DMS 273 treated with DMSO at 0.1 percent for 48 hours (cell line): ENCODE data around the gene RRP36.
A peak's percentile ranks its signal among the peaks of the same experiment; 100 is the strongest.
"Not testable (repeated sequence)": the region's sequence is repeated elsewhere in the genome, so short reads cannot be mapped to it uniquely, and the experiment has no call there.

Experiments used
- DNase-seq: peaks from one replicate; lab custom pipeline; 2025; lab: John Stamatoyannopoulos, UW

The RRP36 gene

DNA sequence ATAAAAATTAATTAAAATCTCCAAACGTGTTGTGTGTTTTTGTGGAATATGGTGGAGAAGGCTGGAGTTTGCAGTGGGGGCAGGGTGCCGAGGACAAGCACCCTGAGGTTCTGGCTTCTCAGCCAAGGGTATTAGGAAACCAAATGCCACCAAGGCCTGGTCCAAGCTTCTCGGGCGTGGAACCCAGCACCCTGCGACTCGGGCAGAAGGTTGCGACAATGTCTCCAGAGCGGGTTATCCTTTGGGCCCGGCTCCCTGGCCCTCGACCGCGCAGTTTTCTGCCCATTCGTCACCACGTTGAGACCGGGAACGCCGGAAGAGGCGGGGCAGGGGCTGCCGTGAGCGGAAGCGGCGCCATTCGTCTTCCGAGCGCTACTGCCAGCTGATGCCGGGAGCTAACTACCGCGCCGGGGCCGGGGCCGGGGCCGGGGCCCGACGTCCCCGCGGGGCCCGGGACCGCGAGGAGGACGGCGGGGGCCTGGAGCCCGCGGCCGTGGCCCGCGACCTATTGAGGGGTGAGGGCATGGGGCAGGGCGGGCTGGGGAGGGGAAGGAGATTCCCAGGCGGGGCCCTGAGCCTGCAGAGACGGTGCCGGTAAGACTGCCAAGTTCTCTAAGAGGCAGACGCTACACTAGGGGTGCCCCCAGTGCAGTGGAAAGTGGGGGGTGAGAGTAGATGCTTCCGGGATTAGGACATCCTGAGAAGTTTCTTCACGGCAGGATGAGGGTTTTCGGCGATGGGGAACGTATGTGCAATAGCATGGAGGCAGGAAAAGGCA, at the start of gene RRP36:
TSS of gene RRP36 (plus strand) at position 354 of the 778 bp plus-strand sequence. CDS start at position 386, 32 bp downstream.
- peak; percentile 46 for DNase-seq

DNA sequence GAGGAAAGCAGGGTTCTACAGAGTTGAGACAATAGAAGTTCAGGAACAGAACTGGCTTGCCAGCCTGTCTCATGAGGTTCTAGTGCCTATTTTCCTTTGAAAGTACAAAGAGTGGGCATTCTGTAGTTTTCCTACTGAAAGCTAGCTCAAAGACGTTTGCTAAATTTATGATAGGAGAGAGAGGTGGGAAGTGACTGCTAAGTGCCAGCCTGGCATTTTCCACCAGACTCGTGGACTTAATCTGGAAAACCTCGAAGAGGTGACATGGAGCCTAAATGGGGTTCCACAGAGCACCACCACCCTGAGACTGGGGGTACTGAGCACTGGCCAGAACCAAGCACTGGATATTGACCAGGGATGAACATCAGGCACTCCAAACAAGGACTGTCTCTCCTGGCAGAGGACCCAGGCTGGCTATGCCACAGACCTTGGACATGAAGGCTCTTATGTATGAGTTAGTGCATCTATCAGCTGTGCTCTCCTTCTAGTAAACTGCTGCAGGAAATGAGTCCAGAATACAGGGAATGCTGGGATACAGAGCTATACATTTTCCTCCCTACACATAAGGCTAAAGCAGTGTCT, 49.6 kb upstream of the RRP36 start:
- DNase-seq: no peak

DNA sequence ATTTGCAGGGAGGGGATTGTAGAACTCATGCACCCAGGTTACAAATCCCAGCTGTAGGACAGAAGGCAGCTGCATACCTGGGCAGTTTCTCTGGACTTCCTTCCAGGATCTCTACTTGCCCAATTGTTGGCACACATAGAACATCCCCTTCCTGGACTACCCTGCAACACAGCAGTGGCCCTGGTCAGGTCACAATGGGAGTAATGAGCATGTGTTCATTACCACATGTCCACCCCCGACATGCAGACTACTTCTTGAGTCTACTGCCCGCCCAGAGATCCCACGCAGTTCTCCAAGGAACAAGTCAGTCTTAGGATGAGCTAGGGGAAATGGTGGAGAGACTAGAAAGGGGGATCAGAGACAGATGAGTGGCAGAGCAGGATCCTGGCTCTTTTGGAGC, 47.5 kb upstream of the RRP36 start:
- no peak for DNase-seq

- DNase-seq: no peak
Observed at GRCh38 chr6:42974919-42975505, 46.4 kb upstream of the RRP36 start.

- DNase-seq: no peak
Observed at GRCh38 chr6:42978487-42978838, 43.0 kb upstream of the RRP36 start.

GRCh38 chr6:42978839-42979522, 42.4 kb upstream of the RRP36 start, which contains the start of gene PEX6:
TSS of gene PEX6 (minus strand) at chr6:42979181. CDS start at chr6:42979150, 31 bp downstream.
- DNase-seq: peak; percentile 81

- peak; percentile 55 for DNase-seq
Observed at GRCh38 chr6:42979523-42980177, 41.8 kb upstream of the RRP36 start.

GRCh38 chr6:42981836-42982235, 39.6 kb upstream of the RRP36 start:
- no peak for DNase-seq

GRCh38 chr6:42984001-42984923, 37.2 kb upstream of the RRP36 start, which contains the start of gene PPP2R5D:
TSS of gene PPP2R5D (plus strand) at chr6:42984570. CDS start at chr6:42984678, 108 bp downstream.
- peak; percentile 99 for DNase-seq

- no peak for DNase-seq
Observed at GRCh38 chr6:42984924-42985475, 36.4 kb upstream of the RRP36 start.

GRCh38 chr6:42987533-42988451, 33.6 kb upstream of the RRP36 start:
- DNase-seq: no peak

GRCh38 chr6:42988486-42989020, 32.9 kb upstream of the RRP36 start:
- DNase-seq: no peak

DNA sequence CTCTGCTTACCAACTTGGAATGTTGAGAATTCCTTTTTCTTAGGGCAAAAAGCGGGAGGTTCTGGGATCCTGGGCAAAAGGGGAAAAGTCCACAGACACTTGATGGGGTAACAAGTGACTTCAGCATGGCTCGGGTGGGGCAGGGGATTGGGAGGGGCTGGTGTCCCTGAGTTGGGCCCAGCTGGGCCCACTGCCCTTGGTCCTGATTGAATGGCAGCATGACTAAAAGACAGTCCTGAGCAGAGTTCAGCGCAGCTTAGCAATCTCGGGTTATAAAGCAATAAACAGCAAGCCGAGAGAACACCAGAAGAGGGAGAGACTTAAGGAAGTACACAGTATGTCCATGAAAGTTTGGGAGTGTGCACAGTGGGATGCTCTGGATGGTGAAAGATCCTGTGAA, 31.5 kb upstream of the RRP36 start:
- no peak for DNase-seq

DNA sequence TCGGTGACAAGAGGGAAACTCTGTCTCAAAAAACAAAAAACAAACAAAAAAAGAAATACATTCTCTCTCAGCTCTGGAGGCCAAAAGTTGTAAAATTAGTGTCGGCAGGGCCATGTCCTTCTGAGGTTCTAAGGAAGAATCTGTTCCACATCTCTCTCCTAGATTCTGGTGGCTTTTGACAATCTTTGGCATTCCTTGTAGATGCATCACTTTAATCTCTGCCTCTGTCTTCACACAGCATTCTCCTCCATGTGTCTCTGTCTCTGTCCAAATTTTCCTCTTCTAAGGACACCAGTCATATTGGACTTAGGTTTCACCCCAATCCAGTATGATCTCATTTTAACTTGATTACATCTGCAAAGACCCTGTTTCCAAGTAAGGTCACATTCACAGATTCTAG, 28.0 kb upstream of the RRP36 start:
- no peak for DNase-seq

DNA sequence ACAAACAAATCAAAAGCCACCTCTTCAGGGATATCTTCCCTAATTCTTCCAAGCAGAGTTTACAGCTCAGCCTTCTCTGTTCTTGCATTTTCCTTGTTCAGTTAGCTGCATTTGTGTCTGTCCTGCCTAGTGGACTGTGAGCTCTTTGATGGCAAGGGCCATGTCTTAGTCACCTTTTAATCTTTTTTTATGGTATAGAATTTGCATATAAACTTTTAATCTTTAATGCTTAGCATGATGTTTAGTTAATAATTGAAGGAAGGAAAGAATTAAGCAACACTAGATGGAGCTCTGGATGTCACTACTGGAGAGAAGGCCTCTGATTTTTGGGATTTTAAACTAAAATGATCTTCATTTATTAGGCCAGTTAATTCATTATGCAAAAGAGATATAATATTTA, 24.9 kb upstream of the RRP36 start:
- DNase-seq: no peak

DNA sequence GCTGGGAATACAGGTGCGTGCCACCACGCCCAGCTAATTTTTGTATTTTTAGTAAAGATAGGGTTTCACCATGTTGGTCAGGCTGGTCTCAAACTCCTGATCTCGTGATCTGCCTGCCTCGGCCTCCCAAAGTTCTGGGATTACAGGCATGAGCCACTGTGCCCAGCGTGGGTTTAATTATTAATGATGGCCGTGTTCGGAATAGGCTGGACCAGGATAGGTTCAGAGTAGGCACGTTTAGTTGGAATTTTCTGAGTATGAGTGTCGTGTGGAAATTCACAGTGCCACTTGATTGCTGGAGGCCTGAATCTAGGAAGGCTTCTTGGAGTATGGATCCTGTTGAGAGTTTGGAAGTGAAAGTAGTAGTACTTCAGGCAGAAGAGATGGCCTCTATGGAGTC, 23.2 kb upstream of the RRP36 start:
- not testable (repeated sequence) for DNase-seq

DNA sequence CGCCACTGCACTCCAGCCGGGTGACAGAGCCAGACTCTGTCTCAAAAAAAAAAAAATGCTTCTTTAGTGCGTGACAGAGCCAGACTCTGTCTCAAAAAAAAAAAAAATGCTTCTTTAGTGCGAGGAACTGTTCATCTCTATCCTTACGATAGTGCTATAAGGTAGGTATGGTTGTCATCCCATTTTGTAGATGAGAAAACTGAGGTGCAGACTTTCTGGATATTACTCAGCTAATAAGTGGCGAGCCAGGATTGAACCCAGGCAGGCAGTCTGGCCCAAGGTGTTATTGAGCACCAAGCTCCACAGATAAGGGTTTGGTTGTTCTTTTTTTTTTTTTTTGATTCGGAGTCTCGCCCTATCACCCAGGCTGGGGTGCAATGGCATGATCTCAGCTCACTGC, 19.6 kb upstream of the RRP36 start:
- DNase-seq: no peak

- DNase-seq: no peak
Observed at GRCh38 chr6:43005844-43006243, 15.6 kb upstream of the RRP36 start.

DNA sequence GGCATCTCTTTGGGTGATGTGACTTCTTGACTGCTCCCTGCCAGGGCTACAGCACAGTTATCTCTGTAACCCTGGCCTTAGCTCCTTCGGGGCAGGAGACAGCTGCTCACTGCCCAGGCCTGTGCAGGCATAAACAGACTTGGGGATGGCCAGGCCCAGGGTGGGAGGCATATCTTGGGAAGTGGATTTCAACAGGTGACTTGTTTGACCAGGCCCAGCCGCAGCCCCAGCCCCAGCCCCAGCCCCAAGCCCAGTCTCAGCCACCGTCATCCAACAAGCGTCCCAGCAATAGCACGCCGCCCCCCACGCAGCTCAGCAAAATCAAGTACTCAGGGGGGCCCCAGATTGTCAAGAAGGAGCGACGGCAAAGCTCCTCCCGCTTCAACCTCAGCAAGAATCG, 15.2 kb upstream of the RRP36 start:
- DNase-seq: no peak
